Measurements from ENCODE around the gene ZNF91.
"Not testable (repeated sequence)": the region's sequence is repeated elsewhere in the genome, so short reads cannot be mapped to it uniquely, and the experiment has no call there.

Gene ZNF91

GRCh38 chr19:23318941-23319340, 76.3 kb downstream of the ZNF91 start:
- DNase-seq (ENCODE audit: low read depth in 2 of 2), result not testable (repeated sequence)

GRCh38 chr19:23318143-23318542, 77.1 kb downstream of the ZNF91 start:
- no peak for DNase-seq (ENCODE audit: low read depth in 2 of 2)

DNA sequence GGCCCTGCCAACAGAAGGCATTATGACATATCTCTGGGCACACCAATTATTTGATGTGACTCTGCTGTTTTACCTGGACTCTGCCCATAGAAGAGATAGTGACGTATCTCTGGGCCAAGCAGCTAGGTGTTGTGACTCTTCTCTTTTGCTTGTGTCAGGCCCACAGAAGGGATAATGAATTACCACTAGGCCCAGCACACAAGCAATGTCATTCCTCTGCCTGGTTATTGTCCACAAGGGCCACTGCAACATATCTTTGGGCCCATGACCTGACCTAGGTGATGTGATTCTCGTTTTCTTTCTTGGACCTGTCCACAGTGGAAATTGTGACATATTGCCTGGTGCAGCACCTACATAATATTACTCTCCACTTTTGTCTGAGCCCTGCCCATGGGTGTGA, 80.0 kb downstream of the ZNF91 start:
- no peak for DNase-seq (ENCODE audit: low read depth in 2 of 2)

DNA sequence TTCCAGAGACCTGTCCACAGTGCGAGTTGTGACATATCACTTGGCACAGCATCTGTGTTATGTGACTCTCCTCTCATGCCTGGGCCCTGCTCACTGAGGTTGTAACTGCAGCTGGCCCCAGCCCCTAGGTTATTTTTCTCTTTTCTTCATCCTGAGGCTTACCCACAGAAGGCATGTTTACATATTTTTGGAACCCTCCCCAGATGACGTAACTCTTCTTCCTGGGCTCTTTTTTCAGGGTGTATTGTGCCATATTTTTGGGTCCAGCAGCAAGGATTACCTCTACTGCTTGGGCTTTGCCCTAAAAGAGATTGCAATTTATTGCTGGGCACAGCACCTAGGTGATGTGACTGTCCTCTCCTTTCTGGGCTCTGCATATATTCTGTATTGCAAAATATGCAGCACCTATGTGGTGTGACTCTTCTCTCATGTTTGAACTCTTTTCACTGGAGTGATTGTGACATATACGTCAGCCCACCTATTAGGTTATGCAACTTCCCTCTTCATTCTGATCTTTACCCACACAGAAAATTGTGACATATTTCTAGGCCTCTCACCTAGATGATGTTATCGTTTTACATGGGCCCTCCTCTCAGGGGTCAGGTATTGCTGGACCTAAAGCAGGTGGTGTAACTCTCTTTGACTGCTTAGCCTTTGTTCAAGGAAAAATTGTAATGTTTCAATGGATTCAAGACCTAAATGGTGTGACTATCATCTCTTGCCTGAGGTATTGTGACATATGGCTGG, 80.6 kb downstream of the ZNF91 start:
- no peak for DNase-seq (ENCODE audit: low read depth in 2 of 2)

- no peak for DNase-seq (ENCODE audit: low read depth in 2 of 2)
Measured at GRCh38 chr19:23313196-23313595, 82.1 kb downstream of the ZNF91 start.

- DNase-seq (ENCODE audit: low read depth in 2 of 2), result no peak
Measured at GRCh38 chr19:23312515-23312914, 82.8 kb downstream of the ZNF91 start.

- no peak for DNase-seq (ENCODE audit: low read depth in 2 of 2)
Measured at GRCh38 chr19:23311551-23311950, 83.7 kb downstream of the ZNF91 start.

GRCh38 chr19:23310729-23311211, 84.5 kb downstream of the ZNF91 start:
- no peak for DNase-seq (ENCODE audit: low read depth in 2 of 2)

DNA sequence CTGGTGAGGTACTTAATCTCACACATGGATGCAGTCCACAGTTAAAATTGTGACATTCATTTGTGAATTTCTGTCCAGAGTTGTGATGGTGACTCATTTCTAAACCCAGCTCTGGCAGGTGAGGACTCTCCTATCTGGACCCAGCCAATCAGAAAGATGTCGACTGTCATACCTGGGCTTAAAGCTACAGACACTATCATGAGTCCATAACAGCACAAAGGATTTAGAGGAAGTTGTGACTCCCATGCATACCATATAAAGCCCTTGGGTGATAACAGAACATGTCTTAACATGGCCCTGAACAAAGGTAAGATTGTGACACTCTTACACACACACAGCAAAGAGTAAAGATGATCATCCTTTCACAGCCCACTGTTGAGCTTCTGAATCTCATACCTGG, 85.3 kb downstream of the ZNF91 start:
- DNase-seq (ENCODE audit: low read depth in 2 of 2), result no peak

- DNase-seq (ENCODE audit: low read depth in 2 of 2), result no peak
Measured at GRCh38 chr19:23305555-23305954, 89.7 kb downstream of the ZNF91 start.

DNA sequence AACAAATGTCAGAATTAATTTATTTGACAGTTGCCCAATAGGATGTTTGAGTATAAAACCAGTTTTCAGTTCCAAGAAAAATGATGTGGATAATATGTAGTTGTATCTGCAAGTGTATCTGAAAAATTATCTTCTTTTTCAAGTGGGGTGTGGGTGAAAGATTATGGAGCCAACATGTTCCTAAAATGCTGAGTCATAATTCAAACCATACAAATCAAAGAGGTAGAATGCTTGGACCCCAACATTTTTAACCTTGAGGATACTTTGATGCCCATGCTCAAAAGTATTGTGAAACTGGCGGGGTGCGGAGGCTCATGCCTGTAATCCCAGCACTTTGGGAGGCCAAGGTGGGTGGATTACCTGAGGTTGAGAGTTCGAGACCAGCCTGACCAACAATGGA, 91.0 kb downstream of the ZNF91 start:
- DNase-seq (ENCODE audit: low read depth in 2 of 2), result no peak

GRCh38 chr19:23294141-23294540, 101.1 kb downstream of the ZNF91 start:
- DNase-seq (ENCODE audit: low read depth in 2 of 2), result no peak

- DNase-seq (ENCODE audit: low read depth in 2 of 2), result not testable (repeated sequence)
Measured at GRCh38 chr19:23289966-23290365, 105.3 kb downstream of the ZNF91 start.

All from activated CD8-positive, alpha-beta memory T cell treated with anti-CD3 and anti-CD28 coated beads for 4 hours (primary cell).